Gastrocnemius medialis (tissue), 4 donors: Measurements from ENCODE around the gene DPEP1. TPM values are rescaled to one million over a fixed set of nuclear protein-coding genes. Genes with fewer than 3 reads are reported as not detected.
"Not testable (repeated sequence)": the region's sequence is repeated elsewhere in the genome, so short reads cannot be mapped to it uniquely, and the experiment has no call there.

Experiments used
- ATAC-seq, 2 donors: fragments of 150-250 bp; one replicate each; pipeline ENCODE4 v1.9.1; 2016
- DNase-seq, 2 donors: peaks; one replicate each; pipeline ENCODE4 v3.0.0-alpha.2; 2019
- H3K27ac ChIP-seq, 4 donors: fragments of 200-600 bp; sonication (generic); 1 replicate in 1 of 4; 2 replicates in 3 of 4; pipeline ENCODE4 v1.5.1; 2016 to 2018; ENCODE audit warnings: mild to moderate bottlenecking in 2 of 4, moderate library complexity in 1 of 4
- H3K27me3 ChIP-seq, 3 donors: fragments of 200-600 bp; sonication (generic) in 2 of 3; 1 replicate in 1 of 3; 2 replicates in 2 of 3; pipeline versions ENCODE4 v1.5.1 to v1.6.0; 2016 to 2019; ENCODE audit warnings: mild to moderate bottlenecking in 1 of 3, moderate library complexity in 1 of 3
- H3K36me3 ChIP-seq, 2 donors: fragments of 200-600 bp; sonication (generic) in 1 of 2; one replicate each; pipeline ENCODE4 v1.5.1; 2017 to 2018
- H3K4me1 ChIP-seq, 2 donors: fragments of 200-600 bp; sonication (generic) in 1 of 2; one replicate each; pipeline ENCODE4 v1.5.1; 2016 to 2017; ENCODE audit warnings: mild to moderate bottlenecking in 2 of 2
- H3K4me3 ChIP-seq, 4 donors: fragments of 200-600 bp; sonication (generic) in 3 of 4; 1 replicate in 1 of 4; 2 replicates in 3 of 4; pipeline ENCODE4 v1.5.1; 2016 to 2019; ENCODE audit warnings: mild to moderate bottlenecking in 2 of 4
- H3K9me3 ChIP-seq, 3 donors: fragments of 200-600 bp; sonication (generic) in 2 of 3; 1 replicate in 1 of 3; 2 replicates in 2 of 3; pipeline ENCODE4 v1.5.1; 2016 to 2019
- POLR2A ChIP-seq, 2 donors: fragments of 450-650 bp; IDR thresholded peaks; one replicate each; pipeline ENCODE4 v1.6.1; 2017; ENCODE audit warnings: antibody characterized with exemption in 2 of 2, mild to moderate bottlenecking in 2 of 2, moderate library complexity in 2 of 2
- in situ Hi-C, 4 donors: fragments of 200-750 bp; cut with MboI; loops; one replicate each; pipeline versions ENCODE4 v1.15.0 to v1.8.0; 2017; ENCODE audit warnings: low sequenced_read_pairs in 4 of 4
- intact Hi-C: fragments of 100-400 bp; cut with DNase I; formaldehyde crosslinking; loops from one replicate; pipeline ENCODE4 v1.15.1; 2023; ENCODE audit warnings: low total_unique reads
- total RNA-seq, 4 donors: library from RNA; depleted of rRNA; stranded (reverse); fragments of >200 nt; gene quantifications; one replicate each; pipeline versions ENCODE4 v1.1.0 to v1.2.3, GENCODE V29; 2016
- TF ChIP-seq, protein P1 (sequence below), 5 experiments: fragments of 450-650 bp in 3 of 5; fragments of 200-600 bp in 2 of 5; sonication (generic) in 2 of 5; IDR thresholded peaks in 4 of 5; conservative IDR thresholded peaks in 1 of 5; 1 replicate in 4 of 5; 2 replicates in 1 of 5; pipeline ENCODE4 v1.5.1; 2016 to 2019; ENCODE audit warnings: antibody characterized with exemption in 5 of 5, mild to moderate bottlenecking in 3 of 5, moderate library complexity in 3 of 5

Gene DPEP1
- total RNA-seq, 4 donors from 2014 or later, result not detected

DNA sequence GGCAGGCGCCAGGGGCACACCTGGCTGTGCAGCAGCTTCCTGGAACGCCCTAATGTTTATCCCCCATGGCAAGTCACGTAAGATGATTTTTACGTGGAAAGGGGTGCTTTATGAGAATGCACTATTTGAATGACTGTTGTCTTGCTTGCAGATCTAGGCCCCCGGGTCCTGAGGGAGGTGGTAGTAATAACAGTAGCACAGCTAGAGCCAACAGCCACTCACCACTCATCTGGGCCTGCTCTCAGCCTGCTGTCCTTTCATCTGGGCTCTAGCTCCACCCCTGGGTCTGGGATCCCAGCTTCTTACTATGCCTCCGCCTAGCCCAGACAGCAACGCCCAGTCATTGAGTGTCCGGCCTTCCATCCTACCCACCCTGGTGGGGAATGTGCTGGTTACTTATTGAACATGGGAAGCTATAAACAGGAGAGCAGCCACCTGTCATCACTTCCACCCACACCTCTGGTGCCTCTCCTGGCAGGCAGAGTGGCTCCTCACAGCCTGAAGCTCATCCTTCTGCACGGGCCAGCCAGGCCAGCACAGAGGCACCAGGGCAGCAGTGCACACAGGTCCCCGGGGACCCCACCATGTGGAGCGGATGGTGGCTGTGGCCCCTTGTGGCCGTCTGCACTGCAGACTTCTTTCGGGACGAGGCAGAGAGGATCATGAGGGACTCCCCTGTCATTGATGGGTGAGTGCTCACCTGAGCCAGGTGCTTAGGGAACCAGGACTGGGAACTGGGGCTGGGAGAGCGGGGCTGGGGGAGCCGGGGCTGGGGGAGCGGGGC, 16.6 kb downstream of the DPEP1 start:
- no peak overlapping the region for H3K27ac ChIP-seq
- in situ Hi-C loops (no loop called here), intact Hi-C loops (no loop called here)
- H3K4me1 ChIP-seq, result no peaks in the 10 kb centered on the region
- TF ChIP-seq, protein P1, sequence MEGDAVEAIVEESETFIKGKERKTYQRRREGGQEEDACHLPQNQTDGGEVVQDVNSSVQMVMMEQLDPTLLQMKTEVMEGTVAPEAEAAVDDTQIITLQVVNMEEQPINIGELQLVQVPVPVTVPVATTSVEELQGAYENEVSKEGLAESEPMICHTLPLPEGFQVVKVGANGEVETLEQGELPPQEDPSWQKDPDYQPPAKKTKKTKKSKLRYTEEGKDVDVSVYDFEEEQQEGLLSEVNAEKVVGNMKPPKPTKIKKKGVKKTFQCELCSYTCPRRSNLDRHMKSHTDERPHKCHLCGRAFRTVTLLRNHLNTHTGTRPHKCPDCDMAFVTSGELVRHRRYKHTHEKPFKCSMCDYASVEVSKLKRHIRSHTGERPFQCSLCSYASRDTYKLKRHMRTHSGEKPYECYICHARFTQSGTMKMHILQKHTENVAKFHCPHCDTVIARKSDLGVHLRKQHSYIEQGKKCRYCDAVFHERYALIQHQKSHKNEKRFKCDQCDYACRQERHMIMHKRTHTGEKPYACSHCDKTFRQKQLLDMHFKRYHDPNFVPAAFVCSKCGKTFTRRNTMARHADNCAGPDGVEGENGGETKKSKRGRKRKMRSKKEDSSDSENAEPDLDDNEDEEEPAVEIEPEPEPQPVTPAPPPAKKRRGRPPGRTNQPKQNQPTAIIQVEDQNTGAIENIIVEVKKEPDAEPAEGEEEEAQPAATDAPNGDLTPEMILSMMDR (IDR thresholded peaks at IDR 0.05 in 4 of 5, conservative IDR thresholded peaks at IDR 0.05 in 1 of 5), result no peak
- no peak for TF ChIP-seq POLR2A (IDR thresholded peaks at IDR 0.05)
- peaks cover 21 to 38% (median 27%) of the 10 kb centered on the region in 3 donors for H3K27me3 ChIP-seq
- H3K9me3 ChIP-seq, result no peaks in the 10 kb centered on the region
- no peaks in the 10 kb centered on the region for H3K36me3 ChIP-seq
- no peak overlapping the region for H3K4me3 ChIP-seq
- DNase-seq (no peak), ATAC-seq (no peak)

DNA sequence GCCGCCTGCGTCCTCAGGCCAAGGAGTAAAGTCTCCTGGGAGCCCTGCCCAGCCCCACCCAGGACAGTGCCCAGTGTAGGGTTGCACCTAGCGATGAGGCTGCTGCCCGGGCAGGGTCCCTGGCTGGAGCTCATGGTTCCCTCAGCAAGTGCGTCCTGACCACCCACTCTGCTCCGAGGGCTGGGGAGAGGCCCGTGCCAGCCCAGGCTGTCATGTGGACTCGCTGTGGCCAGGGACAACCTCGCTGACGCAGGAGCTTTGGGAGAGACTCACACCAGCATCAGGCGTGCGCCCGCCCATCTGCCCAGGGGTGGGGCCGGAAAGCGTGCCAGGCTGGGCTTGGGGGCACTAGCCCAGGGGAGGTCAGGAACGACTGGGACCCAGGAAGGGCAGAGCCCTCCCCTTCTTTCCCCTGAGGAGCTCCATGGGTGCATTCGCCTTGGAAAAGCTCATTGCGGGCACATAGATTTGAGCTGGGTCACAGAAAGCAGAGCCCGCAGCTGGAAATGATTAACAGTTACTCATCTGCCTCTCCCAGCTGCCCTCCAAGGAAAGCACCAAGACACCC, 19.7 kb downstream of the DPEP1 start:
- ATAC-seq (no peak), DNase-seq (no peak)
- Histone ChIP-seq H3K4me3 (no peak overlapping the region), H3K9me3 (no peaks in the 10 kb centered on the region), H3K27me3 (peaks cover 21 to 29% (median 21%) of the 10 kb centered on the region in 3 donors), H3K27ac (no peak overlapping the region), H3K36me3 (no peaks in the 10 kb centered on the region), H3K4me1 (no peaks in the 10 kb centered on the region)
- TF ChIP-seq POLR2A (IDR thresholded peaks at IDR 0.05), result no peak
- TF ChIP-seq, protein P1 (IDR thresholded peaks at IDR 0.05 in 4 of 5, conservative IDR thresholded peaks at IDR 0.05 in 1 of 5), result no peak
- in situ Hi-C loops (no loop called here), intact Hi-C loops (no loop called here)

DNA sequence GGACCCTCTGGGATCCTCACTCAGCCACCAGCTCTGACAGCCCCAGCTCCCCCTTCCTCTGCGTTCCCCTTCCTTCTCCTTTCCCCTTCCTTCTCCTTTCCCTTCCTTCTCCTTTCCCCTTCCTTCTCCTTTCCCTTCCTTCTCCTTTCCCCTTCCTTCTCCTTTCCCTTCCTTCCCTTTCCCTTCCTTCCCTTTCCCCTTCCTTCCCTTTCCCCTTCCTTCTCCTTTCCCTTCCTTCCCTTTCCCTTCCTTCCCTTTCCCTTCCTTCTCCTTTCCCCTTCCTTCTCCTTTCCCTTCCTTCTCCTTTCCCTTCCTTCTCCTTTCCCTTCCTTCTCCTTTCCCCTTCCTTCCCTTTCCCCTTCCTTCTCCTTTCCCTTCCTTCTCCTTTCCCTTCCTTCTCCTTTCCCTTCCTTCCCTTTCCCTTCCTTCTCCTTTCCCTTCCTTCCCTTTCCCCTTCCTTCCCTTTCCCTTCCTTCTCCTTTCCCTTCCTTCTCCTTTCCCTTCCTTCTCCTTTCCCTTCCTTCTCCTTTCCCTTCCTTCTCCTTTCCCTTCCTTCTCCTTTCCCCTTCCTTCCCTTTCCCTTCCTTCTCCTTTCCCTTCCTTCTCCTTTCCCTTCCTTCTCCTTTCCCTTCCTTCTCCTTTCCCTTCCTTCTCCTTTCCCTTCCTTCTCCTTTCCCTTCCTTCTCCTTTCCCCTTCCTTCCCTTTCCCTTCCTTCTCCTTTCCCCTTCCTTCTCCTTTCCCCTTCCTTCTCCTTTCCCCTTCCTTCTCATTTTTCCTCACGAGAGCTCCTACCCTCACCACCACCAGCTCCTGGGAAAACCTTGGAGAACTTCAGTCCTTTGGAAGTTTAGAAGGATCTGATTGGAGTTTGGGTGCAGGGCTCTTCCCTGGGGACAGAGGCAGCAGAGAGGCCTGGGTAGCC, 21.3 kb downstream of the DPEP1 start:
- in situ Hi-C loops, H3K27ac ChIP-seq, H3K4me1 ChIP-seq, ATAC-seq, H3K4me3 ChIP-seq, H3K36me3 ChIP-seq, intact Hi-C loops, H3K9me3 ChIP-seq, DNase-seq: not testable (repeated sequence)
- H3K27me3 ChIP-seq, result peaks cover 21 to 29% (median 21%) of the 10 kb centered on the region in 3 donors

DNA sequence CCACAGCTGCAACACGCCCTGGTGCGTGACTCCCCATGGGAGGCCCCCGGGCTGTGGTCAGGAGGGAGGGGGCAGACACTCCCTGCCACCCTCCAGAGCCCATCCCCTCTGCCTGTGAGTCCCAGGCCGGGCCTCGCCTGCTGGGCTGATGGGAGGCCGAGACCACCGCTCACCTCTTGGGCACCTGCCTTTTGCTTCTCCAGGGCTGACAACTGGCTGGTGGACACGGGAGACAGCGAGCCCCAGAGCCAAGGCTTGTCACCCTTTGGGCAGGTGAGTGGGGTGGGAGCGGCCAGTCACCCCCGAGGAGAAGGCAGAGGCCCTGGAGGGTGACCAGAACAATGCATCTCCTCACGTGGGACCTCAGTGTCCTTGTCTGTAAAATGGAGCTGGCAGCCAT, 23.2 kb downstream of the DPEP1 start:
- H3K27me3 ChIP-seq, result peaks cover 16 to 20% (median 19%) of the 10 kb centered on the region in 3 donors
- no peaks in the 10 kb centered on the region for H3K36me3 ChIP-seq
- intact Hi-C loops (no loop called here), in situ Hi-C loops (no loop called here)
- no peak for ATAC-seq
- H3K4me1 ChIP-seq, result peaks cover 8% of the 10 kb centered on the region in 2 donors
- no peak for DNase-seq
- TF ChIP-seq, protein P1 (IDR thresholded peaks at IDR 0.05 in 4 of 5, conservative IDR thresholded peaks at IDR 0.05 in 1 of 5), result no peak
- no peak for TF ChIP-seq POLR2A (IDR thresholded peaks at IDR 0.05)
- no peak overlapping the region for H3K4me3 ChIP-seq
- no peak overlapping the region for H3K27ac ChIP-seq
- no peaks in the 10 kb centered on the region for H3K9me3 ChIP-seq

DNA sequence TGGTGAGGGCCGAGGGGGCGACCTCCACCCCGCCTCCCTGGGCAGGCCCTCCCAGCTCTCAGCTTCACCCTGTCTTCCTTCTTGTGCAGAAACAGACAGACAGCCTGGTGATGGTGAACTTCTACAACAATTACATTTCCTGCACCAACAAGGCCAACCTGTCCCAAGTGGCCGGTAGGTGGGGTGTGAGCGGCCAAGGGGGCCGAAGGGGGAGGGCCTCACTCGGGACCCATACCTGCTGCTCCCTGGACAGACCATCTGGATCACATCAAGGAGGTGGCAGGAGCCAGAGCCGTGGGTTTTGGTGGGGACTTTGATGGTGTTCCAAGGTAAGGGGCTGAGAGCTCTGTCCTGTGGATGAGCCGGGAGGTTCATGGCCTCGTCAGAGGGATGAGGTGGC, 23.9 kb downstream of the DPEP1 start:
- no peak overlapping the region for H3K27ac ChIP-seq
- DNase-seq (no peak), ATAC-seq (no peak)
- no peak overlapping the region for H3K4me3 ChIP-seq
- peaks cover 8% of the 10 kb centered on the region in 2 donors for H3K4me1 ChIP-seq
- H3K9me3 ChIP-seq, result no peaks in the 10 kb centered on the region
- in situ Hi-C loops, result no loop called here
- intact Hi-C loops, result no loop called here
- TF ChIP-seq, protein P1 (IDR thresholded peaks at IDR 0.05 in 4 of 5, conservative IDR thresholded peaks at IDR 0.05 in 1 of 5), result no peak
- TF ChIP-seq POLR2A (IDR thresholded peaks at IDR 0.05), result no peak
- H3K27me3 ChIP-seq, result peaks cover 11 to 14% (median 12%) of the 10 kb centered on the region in 3 donors
- H3K36me3 ChIP-seq, result no peaks in the 10 kb centered on the region
